GM18519 (cell line): ENCODE results near the gene FNDC3B.
"Not testable (repeated sequence)": the region's sequence is repeated elsewhere in the genome, so short reads cannot be mapped to it uniquely, and the experiment has no call there.

ENCODE experiments used
- ATAC-seq: cut with Tn5 transposase; IDR thresholded peaks from one replicate; pipeline ENCODE4 v1.9.1; 2021; ENCODE audit warnings: mild to moderate bottlenecking, moderate library complexity; ENCODE audit not compliant: unreplicated experiment, low FRiP score

FNDC3B gene

DNA sequence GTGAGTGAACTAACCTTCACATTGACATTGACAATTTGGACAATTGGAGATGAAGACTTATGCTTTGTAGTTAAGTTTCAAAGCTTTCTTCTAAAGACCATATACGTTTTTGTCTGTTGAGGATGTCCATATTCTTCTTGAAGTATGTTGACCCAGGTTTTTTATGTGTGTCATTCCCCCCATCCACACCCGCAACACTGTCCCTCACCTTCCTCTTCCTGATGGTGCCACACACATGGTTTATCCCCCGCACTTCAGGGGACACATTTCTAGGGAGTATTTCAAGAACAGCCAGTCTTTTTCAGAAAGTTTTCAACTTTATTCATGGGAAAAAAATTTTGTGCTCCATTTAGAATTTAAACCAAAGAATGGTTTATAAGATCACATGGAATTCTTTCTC lies 303.7 kb downstream of the FNDC3B start:
- no peak for ATAC-seq

- ATAC-seq: no peak
Measured at GRCh38 chr3:172343979-172344378, 304.6 kb downstream of the FNDC3B start.

GRCh38 chr3:172346161-172346560 lies 306.8 kb downstream of the FNDC3B start:
- ATAC-seq: no peak

DNA sequence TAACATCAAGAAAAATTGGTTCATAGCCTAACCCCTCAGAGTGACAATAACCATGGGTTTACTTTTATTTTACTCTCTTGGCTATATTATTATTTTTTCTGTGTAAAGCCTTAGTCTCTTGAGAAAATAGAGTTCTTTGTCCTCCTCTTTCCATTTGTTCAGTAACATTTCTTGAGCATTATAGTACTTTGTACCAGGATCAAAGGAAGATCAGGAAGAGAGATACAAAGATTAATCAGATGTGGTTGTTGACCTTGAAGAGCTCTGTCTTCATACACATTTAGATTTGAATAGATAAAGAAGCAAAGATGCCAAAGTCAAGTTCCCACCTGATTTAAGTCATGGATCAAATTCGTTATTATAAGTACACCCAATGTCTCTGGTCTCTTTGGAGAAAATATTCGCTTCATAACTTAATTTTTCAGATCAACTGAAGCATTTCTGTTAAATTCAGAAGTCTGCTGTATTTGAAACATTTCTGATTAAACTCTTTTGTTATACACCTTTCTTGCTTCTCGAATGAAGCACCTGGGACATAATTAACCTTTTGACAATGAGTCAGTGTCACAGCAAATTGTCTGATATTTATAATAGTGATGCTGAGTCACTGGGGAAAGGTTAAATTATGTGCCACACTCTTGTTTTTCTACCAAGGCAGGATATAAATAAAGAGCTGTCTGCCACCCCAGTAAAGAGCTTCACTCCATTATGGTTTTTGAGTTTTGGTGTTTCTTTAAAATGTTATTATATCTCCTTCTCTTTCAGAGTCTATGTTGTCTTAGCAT lies 308.7 kb downstream of the FNDC3B start:
- ATAC-seq: no peak

DNA sequence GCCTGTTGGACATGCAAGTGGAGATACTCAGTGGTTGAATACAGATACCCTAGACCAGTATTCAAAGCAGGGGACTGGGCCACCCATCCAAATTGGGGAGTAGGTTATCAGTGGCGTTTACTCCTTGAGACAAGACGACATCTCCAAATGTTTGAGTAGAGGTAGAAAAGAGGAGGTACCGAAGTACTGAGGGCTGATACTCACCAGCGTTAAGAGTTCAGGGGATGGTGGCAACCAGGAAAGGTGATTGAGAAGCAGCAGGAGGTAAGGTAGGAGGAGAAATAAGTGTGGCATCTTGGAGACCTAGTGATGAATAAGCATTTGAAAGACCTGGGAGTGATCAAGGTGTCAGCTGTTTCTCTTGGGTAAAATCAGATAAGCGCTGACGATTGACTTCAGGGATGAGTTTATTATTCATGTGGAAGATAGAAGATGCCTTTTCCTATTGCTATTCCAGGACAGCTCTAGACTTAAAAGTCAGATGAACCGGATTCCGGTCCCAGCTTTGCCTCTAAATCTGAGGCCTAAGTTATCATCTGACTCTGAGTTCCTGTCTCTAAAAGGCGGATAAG lies 312.6 kb downstream of the FNDC3B start:
- ATAC-seq: no peak

DNA sequence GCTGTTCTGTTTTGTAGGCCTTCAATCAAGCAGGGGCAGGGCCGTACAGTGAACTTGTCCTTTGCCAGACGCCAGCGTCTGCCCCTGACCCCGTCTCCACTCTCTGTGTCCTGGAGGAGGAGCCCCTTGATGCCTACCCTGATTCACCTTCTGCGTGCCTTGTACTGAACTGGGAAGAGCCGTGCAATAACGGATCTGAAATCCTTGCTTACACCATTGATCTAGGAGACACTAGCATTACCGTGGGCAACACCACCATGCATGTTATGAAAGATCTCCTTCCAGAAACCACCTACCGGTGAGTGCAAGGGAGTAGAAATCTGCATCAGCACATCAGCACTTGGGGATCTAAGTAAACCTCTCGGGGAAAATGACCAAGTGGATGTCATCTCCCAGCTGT lies 313.4 kb downstream of the FNDC3B start:
- ATAC-seq: no peak

DNA sequence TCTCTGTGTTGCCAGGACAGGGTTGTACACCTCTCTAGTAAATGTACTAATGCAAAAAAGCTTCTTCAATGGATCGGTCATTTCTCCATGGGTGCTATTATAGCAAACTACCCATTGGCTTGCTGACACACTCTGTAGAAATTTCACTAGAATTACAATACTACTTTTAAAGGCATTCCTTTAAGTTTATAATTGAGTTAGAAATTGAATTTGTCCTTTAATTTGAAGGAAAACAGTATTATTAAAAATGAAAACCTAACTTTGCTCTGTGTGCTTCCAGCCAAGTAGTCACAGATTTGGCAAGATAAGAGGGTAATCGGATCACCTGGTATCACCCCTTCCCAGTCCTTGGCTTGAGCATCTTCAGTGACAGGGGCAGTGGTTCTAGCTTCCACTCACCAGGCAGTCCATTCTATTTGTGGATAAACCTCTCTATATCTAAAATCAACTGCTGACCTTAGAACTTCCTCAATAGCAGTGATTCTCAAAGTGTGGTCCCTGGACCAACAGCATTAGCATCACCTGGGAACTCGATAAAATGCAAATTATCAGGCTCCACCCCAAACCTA lies 315.6 kb downstream of the FNDC3B start:
- ATAC-seq: no peak

DNA sequence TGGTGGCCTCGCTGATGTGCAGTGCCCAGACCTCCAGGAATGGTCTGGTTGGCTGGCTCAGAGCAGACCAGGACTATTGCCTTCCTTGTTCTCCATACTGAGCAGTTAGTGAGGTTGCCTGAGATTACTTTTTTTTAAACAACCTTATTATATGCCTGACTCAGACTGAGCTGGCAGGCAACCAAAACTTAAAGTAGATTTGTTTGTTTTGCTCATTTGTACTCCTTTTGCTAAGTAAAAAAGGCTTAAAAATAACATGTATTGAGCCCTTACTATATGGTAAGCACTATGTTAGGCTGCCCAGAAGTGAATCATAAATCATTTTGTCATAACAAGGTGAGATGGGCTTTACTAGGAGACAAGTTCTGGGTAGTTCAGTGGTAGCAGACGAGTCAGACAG lies 316.5 kb downstream of the FNDC3B start:
- no peak for ATAC-seq

GRCh38 chr3:172356427-172356826 lies 317.0 kb downstream of the FNDC3B start:
- ATAC-seq: no peak

- ATAC-seq: no peak
Measured at GRCh38 chr3:172357850-172358754, 318.7 kb downstream of the FNDC3B start.

GRCh38 chr3:172359231-172359630 lies 319.9 kb downstream of the FNDC3B start:
- ATAC-seq: no peak

DNA sequence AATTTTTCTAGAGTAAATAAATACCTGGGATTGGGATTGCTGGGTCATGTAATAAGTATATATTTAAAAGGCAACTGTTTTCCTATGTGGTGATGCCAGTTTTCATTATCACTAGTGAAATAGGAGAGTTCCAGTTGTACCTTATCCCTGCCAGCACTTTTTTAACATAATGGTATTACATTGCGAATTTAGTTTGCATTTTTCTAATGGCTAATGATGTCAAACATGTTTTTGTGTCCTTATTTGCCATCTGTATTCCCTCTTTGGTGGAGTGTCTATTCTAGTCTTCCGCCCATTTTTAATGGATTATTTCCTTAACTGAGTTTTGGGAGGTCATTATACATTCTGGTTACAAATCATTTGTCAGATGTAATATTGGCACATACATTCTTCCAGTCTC lies 320.6 kb downstream of the FNDC3B start:
- ATAC-seq: no peak

DNA sequence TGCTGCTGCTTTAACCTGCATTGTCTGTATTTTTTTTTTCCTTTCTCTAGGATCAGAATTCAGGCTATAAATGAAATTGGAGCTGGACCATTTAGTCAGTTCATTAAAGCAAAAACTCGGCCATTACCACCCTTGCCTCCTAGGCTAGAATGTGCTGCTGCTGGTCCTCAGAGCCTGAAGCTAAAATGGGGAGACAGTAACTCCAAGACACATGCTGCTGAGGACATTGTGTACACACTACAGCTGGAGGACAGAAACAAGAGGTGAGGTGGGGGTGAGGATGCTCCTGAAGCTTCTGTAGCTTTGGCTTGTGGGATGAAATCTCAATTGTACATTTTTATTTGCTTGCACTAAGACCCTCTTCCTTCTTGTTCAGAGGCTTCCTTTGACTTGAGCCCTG lies 323.2 kb downstream of the FNDC3B start:
- ATAC-seq: no peak

DNA sequence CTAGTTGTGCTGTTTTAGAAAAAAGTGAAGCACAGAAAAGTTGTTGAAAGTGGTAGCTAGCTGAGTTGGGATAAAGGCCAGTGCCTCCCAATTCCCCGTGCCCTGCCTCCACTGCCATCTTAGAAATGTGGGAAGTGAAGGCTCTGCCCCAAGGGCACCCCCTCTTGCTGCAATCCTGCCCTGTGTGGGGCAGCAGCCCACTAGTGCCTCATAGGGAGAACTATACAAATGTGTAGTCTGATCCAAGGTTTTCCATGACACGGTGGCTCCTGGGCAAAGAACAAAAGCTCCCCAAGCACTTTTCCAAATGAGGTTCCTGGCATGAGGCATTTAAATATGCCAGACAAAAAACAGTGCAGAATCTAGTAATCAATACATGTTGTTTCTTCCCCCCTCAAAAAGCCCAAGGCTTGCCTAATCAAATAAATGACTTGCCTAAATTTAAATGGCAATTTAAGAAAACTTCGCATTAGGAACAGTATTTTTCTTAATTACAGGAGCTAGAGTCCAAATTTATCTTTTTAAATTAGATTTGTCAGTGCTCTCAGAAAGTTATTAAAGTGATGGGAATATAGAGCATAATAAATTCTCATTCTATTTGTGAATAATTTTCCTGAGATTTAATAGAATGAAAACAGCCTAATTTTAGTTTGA lies 325.1 kb downstream of the FNDC3B start:
- ATAC-seq: no peak

DNA sequence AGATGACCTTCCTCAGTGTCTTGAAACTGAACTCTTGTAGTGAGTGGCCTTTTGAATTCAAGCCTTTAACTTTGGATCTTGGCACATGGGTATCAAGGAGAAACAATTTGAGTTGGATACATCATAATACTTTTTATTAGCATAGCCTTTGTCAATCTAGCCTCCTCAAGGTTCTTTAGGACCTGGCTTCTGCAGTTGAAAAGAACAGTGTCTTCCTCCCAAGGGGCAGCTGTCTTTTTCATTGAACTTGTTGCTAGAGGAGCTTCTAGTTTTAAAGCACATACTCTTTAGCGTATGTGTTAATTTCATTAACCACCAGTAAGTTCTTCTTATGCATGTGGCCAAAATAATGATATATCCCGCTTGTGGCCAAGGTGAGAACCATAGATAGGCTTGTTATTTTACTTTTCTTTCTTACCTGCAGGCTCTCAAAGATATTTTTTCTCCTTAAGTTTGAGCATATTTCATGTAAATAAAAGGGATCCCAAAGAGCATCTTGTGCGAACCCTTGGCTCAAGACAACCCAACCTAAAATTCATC lies 325.7 kb downstream of the FNDC3B start:
- no peak for ATAC-seq

DNA sequence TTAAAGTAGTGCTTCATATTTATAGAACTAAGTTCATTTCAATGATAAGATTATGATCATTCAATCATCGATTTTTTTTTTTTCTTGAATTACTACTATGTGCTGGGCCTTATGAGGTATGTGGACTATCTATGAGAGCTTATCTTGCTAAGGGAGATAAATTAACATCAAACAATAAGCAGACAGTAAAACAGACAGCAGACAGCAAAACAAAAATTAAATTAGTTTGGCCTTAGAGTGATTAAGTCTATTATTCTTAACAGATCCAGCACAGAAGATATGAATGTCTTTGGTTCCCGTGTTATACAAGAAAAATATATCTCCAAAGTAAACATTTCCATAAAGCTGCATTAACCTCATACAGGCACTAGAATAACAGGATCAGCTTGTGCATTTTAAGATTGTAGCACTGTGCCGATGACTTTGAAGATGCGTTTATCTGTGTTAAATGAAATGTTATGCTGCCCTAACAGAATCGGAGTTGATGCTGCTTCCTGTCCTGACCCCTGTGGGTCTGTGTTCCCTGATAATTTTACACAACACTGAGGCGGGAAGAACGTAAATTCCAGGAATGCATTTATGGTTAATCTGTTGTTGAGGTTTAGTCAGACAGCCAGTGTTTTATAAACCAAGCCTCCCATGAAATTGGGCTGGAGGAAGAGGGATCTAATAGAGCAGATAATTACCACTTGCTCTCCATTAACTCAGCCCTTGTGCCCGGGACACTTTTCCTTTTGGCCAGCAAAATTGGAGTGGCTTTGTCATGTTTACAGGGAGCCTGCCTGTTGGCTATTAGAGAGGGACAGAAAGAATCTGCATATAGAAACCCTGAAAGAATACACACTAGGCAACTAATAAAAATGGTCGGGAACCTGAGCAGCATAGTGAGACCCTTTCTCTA lies 328.1 kb downstream of the FNDC3B start:
- no peak for ATAC-seq

- not testable (repeated sequence) for ATAC-seq
Measured at GRCh38 chr3:172368556-172368955, 329.2 kb downstream of the FNDC3B start.

DNA sequence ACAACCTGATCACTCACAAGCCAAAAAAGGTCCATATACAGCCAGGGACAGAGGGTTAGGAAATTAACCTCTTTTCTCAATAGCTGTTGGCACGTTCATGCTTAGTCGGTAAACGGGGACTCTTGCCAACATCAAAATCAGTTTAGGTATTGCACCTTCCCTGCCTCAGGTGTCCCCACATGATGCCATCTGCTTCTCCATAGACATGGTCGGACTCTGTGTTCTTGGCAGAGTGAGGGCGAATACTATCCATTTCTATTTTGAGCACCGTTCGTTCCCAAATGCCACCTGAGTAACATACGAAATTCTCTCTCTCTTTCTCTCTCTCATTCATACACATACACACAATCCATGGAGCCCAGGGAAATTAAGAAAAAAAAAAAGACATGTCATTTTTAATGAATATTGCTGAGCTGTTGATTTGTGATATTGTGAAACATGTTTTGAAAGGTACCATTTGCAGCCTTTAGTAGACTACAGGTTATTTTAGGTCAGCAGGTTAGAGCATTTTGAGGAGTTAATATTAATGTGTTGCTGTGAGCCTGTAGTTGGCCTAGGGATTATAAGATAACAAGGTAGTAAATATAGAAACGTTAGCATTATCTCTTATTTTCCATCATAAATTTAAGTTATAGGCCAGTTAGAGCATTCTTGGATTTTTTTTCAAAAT lies 330.3 kb downstream of the FNDC3B start:
- ATAC-seq: no peak

GRCh38 chr3:172370419-172370818 lies 331.0 kb downstream of the FNDC3B start:
- no peak for ATAC-seq
